NCI-H524 treated with DMSO at 0.1 percent for 48 hours (cell line): ENCODE data around the gene GPS1.
"Not testable (repeated sequence)": the region's sequence is repeated elsewhere in the genome, so short reads cannot be mapped to it uniquely, and the experiment has no call there.

ENCODE experiments used
- DNase-seq: peaks from one replicate; lab custom pipeline; 2025; lab: John Stamatoyannopoulos, UW

The GPS1 gene

GRCh38 chr17:82028966-82029365, 22.7 kb upstream of the GPS1 start:
- DNase-seq = no peak

DNA sequence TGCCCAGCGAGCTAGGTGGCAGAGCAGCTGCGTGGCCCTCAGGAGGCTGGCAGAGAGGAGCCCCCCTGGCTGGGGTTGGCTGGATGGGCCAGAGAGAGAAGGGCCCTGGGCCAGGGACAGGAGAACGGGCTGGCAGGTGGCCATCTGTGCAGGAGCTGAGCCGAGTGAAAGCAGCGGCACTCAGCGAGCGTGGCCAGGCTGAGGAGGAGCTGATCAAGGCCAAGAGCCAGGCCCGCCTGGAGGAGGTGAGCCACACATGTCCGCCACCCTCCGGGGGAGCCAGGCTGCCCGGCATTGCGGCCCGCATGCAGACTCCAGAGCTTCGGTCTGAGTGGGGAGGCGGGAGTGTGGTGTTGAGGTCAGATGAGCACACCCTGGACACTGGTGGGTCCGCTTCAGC, 22.3 kb upstream of the GPS1 start:
- DNase-seq = no peak

- DNase-seq = no peak
These were observed 21.7 kb upstream of the GPS1 start for GRCh38 chr17:82029990-82030469.

- DNase-seq = no peak
These were observed 21.0 kb upstream of the GPS1 start for GRCh38 chr17:82030470-82031302.

DNA sequence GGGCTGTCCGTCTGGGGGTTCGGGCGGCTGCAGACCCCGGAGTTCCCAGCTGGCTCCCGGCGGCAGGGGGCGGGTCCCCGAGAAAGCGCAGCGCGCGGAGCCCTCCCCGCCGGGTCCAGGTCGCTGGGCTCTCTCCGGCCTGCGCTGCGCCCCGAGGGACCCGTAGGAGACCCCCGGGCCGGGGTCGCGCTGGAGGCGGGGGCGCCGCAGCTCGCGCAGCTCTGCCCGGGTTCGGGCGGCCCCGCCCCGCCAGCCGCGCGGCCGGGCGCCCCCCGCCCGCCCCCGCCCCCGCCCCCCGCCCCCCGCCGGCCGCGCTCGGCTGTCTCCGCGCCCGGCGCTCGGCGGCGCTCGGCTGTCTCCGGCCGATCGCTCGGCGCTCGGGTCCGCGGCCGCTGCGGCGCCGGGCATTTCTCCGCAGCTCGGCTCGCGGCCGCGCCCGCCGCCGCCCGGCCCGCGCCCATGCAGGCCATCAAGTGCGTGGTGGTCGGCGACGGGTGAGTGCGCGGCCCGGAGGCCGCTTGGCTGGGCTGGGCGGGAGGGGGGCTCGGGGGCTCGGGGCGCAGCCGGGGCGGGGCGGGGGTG, 20.3 kb upstream of the GPS1 start, which contains the start of gene RAC3:
TSS of gene RAC3 (plus strand) at position 376 of the 582 bp plus-strand sequence. CDS start at position 460, 84 bp downstream.
- no peak for DNase-seq

GRCh38 chr17:82031885-82032627, 19.6 kb upstream of the GPS1 start:
- no peak for DNase-seq

- DNase-seq = no peak
These were observed 18.2 kb upstream of the GPS1 start for GRCh38 chr17:82033359-82034085.

GRCh38 chr17:82034371-82035011, 17.2 kb upstream of the GPS1 start:
- DNase-seq = no peak

DNA sequence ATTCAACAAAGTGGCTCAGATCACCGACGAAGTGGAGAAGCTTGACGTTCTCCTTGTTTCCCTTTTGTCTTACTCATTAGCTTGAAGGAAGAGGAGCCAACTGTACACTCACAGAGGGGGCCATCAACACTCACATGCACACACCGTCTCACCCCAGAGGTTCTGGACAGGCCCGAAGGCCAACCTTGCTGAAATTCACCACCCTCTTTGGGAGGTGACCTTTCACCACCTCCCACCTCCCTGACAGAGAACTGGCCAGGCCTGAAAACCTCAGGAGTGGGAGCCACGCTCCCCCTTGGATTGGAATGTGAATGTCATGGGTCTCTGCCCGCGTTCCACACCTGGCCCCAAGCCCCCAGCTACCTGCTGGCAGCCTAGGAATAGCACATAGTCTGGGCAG, 16.2 kb upstream of the GPS1 start:
- DNase-seq = no peak

- DNase-seq = no peak
These were observed 15.6 kb upstream of the GPS1 start for GRCh38 chr17:82035956-82036633.

DNA sequence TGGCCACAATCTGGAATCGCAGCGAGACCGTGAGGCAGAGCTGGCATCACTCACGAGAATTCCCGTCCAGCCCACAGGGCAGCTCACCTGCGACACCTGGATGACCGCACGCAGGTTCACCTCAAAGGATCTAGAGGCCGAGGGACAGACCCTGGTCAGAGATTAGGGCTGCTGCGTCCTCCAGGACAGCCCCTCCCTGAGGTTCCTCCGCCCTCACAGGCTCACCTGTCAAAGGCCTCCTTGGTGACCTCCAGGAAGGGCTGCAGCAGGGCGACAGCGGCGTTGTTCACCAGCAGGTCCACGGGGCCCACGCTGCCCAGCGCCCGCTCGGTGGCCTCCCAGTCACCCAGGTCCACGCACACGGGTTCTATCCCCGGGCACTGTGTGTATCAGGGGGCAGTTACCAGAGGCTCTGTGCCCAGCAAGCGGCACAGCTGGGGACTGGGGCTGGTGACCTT, 15.0 kb upstream of the GPS1 start:
- no peak for DNase-seq

DNA sequence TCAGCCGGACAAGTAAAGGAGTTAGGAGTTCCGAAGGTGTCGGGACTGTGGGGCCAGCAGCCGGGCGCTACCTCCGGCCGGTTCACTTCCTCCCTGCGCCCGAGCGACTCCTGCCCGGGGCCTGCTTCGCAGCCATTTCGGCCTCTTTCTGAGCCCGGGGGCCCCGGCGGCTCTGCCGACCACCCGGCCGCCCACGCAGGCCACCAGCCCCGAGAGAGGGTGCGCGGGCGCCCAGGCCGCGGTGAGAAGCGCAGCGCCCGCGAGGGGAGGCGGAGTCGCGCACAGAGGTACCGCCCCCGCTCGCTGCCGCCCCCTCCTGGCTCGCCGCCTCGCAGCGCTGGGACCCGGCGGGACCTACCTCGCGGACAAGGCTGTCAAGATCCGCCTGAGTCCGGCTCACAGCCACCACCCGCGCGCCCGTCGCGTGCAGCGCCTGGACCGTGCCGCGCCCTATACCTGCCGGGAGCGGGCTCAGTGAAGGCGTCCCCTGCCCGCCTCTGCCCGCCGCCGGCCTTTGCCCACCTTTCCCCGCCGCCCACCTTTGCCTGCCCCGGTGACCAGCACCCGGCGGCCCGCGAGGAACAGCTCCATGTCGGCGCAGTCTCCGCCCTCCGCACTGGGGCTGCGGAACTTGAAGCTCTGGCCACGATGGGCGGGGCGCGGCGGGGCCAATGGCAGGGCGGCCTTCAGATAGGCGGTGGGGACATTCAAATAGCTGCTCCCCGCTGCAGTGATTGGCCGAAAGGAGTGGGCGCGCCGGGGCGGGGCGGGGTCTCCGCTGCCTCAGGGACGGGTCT, 14.4 kb upstream of the GPS1 start, which contains the start of gene DCXR:
TSS of gene DCXR (minus strand) at position 606 of the 797 bp plus-strand sequence. CDS start at position 591, 15 bp downstream.
- DNase-seq = peak; percentile 97

DNA sequence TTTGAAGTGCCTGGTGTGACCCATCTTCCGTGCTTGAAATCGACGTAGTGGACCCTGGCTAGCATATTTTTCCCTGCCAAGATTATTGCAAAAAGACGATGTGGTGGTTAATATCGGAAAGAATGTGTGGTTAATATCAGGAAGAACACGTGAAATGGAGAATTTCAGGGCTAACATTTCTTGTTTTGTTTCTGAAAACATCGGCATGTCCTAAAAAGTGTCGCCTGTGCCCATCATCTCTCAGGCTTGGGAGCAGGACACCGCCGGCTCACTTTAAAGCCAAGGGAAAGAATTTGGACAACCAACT, 13.9 kb upstream of the GPS1 start:
- DNase-seq = no peak

GRCh38 chr17:82038796-82039409, 12.8 kb upstream of the GPS1 start:
- DNase-seq = not testable (repeated sequence)

DNA sequence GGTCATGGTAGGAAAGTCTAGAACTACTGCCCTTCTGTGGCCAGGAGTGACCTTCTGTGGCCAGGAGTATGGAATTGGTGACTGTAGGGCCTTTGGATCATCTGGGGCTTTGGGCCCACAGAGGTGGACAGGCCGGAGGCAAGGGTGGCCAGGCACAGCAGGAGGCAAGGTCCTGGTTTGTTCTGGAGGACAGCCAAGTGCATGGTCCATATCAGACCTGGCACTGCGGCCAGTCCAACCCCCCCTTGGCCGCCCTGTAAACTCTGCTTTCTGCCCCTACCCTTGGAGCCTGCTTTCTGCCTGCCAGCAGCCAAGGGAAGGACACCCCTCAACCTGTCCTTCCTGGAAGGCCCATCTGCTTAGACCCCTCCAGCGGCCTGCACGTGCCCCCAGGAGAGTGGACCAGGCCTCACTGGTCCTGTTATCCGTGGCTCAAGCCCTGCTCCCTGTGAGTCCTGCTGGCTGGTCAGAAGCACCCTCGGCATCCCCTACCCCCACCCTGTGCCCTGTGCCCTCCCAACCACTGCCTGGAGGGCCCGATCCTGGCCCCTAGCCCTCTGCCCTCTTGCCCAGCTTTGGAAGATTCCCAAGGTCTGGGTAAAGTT, 11.9 kb upstream of the GPS1 start:
- no peak for DNase-seq

DNA sequence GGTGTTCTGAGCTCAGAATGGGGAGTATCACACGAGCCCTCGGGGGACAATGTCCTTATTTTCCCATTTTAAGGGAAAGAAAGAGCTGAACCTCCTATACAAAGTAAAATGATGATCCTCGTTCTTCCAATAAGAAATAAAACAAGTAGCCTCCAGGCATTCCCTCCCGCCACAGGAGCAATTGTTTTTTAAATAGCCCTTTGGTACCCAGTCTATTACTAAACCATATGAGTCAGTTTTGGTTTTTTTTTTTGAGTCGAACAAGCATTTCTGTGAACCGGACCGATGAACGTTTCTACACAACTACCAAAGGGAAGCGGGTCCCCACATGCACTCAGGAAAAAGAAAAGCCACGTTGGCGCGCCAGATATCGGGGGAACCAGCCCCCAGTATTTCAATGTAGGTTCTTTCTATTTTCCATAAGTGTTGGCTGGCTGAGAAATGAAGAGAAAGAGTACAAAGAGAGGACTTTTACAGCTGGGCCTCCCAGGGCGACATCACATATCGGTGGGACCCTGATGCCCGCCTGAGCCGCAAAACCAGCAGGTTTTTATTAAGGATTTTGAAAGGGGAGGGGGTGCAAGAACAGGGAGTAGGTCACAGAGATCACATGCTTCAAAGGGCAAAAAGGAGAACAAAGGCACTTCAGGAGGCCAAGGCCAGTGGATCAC, 10.4 kb upstream of the GPS1 start:
- no peak for DNase-seq

GRCh38 chr17:82042649-82043048, 9.0 kb upstream of the GPS1 start:
- no peak for DNase-seq

DNA sequence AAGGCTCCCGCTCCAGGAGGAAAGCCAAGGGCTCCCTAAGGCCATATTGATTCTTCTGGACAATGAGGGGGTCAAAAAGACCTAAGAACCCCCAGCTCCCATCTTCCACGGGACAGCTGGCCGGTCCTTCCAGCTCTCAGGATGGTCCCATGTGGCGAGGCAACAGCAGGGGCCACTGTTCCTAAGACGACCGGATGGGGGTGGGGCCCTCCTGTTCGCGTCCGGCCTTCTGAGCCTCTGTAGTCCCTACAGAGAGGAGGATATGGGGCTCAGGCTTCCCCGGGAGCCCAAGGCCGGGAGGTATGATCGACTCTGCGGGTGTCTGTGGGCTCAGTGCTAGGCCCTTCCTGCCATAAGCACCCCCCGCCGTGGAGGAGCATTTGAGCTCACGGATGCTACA, 8.2 kb upstream of the GPS1 start:
- DNase-seq = no peak
